NB4 (cell line): ENCODE data around the gene SPHK2.
A peak's percentile ranks its signal among the peaks of the same experiment; 100 is the strongest.
"Not testable (repeated sequence)": the region's sequence is repeated elsewhere in the genome, so short reads cannot be mapped to it uniquely, and the experiment has no call there.

Experiments
- DNase-seq: peaks from one replicate; pipeline ENCODE4 v3.0.0; 2010; ENCODE audit warnings: low read depth
- H3K4me3 ChIP-seq: one replicate; pipeline ENCODE4 v1.5.1; 2011; ENCODE audit warnings: mild to moderate bottlenecking, low read depth, low read length, moderate library complexity
- MYC ChIP-seq: IDR thresholded peaks from 2 replicates; pipeline ENCODE4 v1.6.1; 2011; ENCODE audit warnings: low read depth, low read length
- POLR2A ChIP-seq: IDR thresholded peaks from 2 replicates; pipeline ENCODE4 v1.6.1; 2011; ENCODE audit warnings: mild to moderate bottlenecking; ENCODE audit not compliant: insufficient read length; ENCODE audit errors: extremely low read depth
- TF ChIP-seq, protein P1 (sequence below): IDR thresholded peaks from one replicate; pipeline ENCODE4 v1.5.1; 2012; ENCODE audit warnings: low read depth, low read length
- TF ChIP-seq, protein P2 (sequence below): IDR thresholded peaks from 2 replicates; pipeline ENCODE4 v1.6.1; 2011; ENCODE audit warnings: low read depth, low read length

Gene SPHK2, protein sequence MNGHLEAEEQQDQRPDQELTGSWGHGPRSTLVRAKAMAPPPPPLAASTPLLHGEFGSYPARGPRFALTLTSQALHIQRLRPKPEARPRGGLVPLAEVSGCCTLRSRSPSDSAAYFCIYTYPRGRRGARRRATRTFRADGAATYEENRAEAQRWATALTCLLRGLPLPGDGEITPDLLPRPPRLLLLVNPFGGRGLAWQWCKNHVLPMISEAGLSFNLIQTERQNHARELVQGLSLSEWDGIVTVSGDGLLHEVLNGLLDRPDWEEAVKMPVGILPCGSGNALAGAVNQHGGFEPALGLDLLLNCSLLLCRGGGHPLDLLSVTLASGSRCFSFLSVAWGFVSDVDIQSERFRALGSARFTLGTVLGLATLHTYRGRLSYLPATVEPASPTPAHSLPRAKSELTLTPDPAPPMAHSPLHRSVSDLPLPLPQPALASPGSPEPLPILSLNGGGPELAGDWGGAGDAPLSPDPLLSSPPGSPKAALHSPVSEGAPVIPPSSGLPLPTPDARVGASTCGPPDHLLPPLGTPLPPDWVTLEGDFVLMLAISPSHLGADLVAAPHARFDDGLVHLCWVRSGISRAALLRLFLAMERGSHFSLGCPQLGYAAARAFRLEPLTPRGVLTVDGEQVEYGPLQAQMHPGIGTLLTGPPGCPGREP

DNA sequence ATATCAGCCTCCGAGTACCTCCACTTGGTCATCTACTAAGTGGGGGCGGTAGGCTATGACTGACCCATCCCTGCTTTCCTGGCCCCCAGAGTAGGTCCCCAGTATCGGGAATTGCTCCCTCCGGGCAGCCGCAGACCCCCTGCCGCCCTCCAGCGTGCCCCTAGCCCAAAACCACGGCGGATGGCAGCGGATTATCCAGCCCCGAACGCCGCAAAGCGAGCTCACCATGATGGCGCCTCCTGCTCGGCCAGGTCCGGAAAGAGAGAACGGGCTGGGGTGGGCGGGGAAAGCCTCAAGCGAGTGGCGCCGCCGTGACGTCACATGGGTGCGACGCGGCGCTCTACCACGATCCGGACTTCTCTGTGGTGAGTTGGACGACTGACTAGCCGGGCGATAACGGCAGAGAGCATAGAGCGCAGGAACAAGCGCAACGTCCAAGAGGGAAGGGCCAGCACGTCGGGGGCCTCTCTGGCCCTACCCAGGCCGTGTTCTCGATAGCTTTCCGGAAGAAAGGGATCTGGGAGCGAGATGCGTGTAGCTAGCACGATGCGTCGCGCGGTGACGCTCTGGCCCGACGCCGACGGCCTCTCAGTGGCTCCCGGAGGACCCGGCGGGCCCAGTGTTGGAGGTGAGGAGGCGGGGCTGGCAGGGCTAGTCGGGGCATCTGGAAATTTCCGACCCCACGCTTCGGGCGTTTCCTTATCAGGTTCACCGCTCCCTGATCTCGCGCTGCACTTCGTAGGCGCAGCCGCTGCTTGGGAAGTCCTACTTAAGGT, at the start of gene SPHK2, which contains the start of gene RPL18:
Gene SPHK2, plus strand, starts transcription at position 591 of the 776 bp plus-strand sequence. CDS start 1,009 bp downstream, outside the sequence.
Gene RPL18, minus strand, starts transcription at position 263 of the 776 bp plus-strand sequence. Its CDS starts 35 bp downstream, at position 228.
- peak; percentile 100 for DNase-seq
- H3K4me3 ChIP-seq, result peak within 1 kb of the TSS; percentile 68
- TF ChIP-seq POLR2A, result no peak
- TF ChIP-seq, protein P1, sequence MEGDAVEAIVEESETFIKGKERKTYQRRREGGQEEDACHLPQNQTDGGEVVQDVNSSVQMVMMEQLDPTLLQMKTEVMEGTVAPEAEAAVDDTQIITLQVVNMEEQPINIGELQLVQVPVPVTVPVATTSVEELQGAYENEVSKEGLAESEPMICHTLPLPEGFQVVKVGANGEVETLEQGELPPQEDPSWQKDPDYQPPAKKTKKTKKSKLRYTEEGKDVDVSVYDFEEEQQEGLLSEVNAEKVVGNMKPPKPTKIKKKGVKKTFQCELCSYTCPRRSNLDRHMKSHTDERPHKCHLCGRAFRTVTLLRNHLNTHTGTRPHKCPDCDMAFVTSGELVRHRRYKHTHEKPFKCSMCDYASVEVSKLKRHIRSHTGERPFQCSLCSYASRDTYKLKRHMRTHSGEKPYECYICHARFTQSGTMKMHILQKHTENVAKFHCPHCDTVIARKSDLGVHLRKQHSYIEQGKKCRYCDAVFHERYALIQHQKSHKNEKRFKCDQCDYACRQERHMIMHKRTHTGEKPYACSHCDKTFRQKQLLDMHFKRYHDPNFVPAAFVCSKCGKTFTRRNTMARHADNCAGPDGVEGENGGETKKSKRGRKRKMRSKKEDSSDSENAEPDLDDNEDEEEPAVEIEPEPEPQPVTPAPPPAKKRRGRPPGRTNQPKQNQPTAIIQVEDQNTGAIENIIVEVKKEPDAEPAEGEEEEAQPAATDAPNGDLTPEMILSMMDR, result peak; percentile 7

DNA sequence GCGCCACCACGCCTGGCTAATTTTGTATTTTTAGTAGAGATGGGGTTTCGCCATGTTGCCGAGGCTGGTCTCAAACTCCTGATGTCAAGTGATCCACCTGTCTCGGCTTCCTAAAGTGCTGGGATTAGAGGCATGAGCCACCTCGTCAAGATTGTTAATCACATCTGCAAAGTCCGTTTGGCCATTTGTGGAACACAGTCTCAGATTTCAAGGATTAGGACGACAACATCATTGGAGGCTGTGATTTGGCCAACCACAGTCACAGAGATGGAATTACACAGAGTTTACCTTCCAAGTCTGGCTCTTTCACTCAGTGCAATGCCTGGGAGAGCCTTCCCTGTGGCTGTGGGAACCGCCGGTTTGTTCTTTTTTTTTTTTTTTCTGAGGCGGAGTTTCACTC, 49.5 kb upstream of the SPHK2 start:
- no peak overlapping the region for H3K4me3 ChIP-seq
- DNase-seq, result no peak
- TF ChIP-seq MYC (no peak), POLR2A (no peak)
- TF ChIP-seq, protein P1, result no peak
- TF ChIP-seq, protein P2, sequence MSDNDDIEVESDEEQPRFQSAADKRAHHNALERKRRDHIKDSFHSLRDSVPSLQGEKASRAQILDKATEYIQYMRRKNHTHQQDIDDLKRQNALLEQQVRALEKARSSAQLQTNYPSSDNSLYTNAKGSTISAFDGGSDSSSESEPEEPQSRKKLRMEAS, result no peak

DNA sequence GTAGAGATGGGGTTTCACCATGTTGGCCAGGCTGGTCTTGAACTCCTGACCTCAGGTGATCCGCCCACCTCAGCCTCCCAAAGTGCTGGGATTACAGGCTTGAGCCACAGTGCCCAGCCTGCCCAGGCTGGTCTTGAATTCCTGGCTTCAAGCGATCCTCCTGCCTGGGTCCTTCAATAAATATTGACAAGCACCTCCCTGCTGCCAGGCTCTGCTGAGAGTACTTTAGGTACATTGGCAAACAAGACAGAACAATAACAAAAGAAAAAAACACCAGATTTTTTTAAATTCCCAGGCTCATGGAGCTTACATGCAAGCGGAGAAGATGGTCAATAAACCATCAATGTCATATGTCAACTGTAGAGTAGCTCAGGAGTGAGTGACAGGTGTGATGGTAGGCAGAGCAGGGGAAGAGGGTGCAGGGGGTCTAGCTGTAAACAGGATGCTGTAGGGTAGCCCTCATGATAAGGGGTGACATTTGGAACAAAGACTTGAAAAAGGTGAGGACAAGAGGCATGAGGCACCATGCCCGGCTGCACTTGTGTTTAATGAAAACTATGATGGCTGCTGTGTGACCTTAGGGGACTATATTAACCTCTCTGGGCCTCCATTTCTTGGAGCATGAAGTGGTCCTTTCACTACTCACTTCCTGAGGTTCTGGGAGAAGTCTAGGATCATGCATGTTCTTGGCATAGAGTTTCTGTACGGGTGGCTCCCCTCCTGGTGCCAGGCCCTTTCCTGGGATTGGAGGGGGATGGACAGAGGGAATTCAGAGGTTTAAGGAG, 47.7 kb upstream of the SPHK2 start:
- TF ChIP-seq, protein P2, result no peak
- no peak for TF ChIP-seq POLR2A
- TF ChIP-seq MYC, result no peak
- TF ChIP-seq, protein P1, result no peak
- H3K4me3 ChIP-seq, result no peak overlapping the region

DNA sequence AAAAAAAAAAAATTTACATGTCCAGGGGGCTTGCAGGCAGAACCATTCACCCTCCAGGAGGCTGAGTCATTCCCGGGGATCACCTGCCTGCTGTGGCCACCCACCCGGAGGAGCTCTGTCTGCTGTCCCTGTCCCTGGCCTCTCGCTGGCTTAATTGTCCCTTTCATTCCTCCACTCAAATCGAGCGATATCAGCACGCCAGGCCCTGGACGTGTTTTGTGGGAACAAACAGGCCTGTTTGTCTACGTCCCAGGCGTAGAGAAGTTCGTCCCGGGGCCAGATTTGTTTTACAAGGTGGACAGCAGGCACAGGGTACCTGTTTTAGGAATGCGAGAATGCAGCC, 46.2 kb upstream of the SPHK2 start:
- TF ChIP-seq, protein P1, result no peak
- H3K4me3 ChIP-seq, result no peak overlapping the region
- DNase-seq, result no peak

More for the DNA sequence above, 47.7 kb upstream of the SPHK2 start:
- DNase-seq, result no peak

DNA sequence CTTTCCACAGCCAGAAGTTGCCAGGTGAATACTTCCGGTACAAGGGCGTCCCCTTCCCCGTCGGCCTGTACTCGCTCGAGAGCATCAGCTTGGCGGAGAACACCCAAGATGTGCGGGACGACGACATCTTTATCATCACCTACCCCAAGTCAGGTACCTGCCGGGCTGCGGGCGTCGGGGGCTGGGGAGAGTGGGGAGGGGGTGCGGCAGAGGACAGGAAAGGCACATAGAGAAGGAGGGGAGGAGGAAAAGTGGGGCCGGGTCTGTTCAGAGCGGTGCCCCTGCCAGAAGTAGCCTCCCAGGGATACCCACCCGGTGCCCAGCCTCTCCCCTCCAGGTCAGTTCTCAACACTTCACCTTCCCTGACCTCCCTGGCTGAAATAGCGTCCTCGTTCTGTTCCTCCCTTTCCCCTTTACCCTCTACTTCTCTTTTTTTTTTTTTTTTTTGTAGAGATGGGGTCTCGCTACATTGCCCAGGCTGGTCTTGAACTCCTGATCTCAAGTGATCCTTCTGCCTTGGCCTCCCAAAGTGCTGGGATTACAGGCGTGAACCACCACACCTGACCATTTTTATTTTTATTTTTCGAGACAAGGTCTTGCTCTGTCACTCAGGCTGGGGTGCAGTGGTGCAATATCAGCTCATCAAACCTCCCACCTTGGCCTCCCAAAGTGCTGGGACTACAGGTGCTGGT, 43.2 kb upstream of the SPHK2 start:
- no peak overlapping the region for H3K4me3 ChIP-seq
- no peak for DNase-seq
- TF ChIP-seq MYC, result no peak

DNA sequence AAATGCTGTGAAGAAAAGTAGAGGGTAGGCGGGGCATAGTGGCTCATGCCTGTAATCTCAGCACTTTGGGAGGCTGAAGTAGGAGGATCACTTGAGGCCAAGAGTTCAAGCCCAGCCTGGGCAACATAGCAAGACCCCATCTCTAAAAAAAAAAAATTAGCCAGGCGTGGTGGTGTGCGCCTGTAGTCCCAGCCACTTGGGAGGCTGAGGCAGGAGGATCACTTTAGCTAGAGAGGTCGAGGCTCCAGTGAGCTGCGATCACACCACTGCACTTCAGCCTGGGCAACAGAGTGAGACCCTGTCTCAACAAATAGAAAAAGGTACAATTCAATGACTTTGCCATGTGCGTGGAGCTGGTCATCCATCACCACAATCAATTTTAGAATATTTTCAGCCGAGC, 41.4 kb upstream of the SPHK2 start:
- DNase-seq, H3K4me3 ChIP-seq: not testable (repeated sequence)
